UCSD-AML1 (cell line): ENCODE measurements around the gene SMPD4.
"Not testable (repeated sequence)": the region's sequence is repeated elsewhere in the genome, so short reads cannot be mapped to it uniquely, and the experiment has no call there.

Experiments
- DNase-seq: peaks from one replicate; lab custom pipeline; 2025; ENCODE audit not compliant: unreplicated experiment; lab: John Stamatoyannopoulos, UW

The SMPD4 gene, protein sequence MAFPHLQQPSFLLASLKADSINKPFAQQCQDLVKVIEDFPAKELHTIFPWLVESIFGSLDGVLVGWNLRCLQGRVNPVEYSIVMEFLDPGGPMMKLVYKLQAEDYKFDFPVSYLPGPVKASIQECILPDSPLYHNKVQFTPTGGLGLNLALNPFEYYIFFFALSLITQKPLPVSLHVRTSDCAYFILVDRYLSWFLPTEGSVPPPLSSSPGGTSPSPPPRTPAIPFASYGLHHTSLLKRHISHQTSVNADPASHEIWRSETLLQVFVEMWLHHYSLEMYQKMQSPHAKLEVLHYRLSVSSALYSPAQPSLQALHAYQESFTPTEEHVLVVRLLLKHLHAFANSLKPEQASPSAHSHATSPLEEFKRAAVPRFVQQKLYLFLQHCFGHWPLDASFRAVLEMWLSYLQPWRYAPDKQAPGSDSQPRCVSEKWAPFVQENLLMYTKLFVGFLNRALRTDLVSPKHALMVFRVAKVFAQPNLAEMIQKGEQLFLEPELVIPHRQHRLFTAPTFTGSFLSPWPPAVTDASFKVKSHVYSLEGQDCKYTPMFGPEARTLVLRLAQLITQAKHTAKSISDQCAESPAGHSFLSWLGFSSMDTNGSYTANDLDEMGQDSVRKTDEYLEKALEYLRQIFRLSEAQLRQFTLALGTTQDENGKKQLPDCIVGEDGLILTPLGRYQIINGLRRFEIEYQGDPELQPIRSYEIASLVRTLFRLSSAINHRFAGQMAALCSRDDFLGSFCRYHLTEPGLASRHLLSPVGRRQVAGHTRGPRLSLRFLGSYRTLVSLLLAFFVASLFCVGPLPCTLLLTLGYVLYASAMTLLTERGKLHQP

GRCh38 chr2:130181325-130181879 lies at the start of gene SMPD4:
Gene SMPD4, minus strand, starts transcription at chr2:130181602. Its CDS starts 5,010 bp downstream, at chr2:130176592.
- peak; percentile 98 for DNase-seq

- DNase-seq = not testable (repeated sequence)
Observed at GRCh38 chr2:130230907-130231306, 49.5 kb upstream of the SMPD4 start.

GRCh38 chr2:130230376-130230775 lies 49.0 kb upstream of the SMPD4 start:
- not testable (repeated sequence) for DNase-seq

GRCh38 chr2:130229161-130229510 lies 47.7 kb upstream of the SMPD4 start:
- DNase-seq = not testable (repeated sequence)

- DNase-seq = not testable (repeated sequence)
Observed at GRCh38 chr2:130228467-130229160, 47.2 kb upstream of the SMPD4 start.

DNA sequence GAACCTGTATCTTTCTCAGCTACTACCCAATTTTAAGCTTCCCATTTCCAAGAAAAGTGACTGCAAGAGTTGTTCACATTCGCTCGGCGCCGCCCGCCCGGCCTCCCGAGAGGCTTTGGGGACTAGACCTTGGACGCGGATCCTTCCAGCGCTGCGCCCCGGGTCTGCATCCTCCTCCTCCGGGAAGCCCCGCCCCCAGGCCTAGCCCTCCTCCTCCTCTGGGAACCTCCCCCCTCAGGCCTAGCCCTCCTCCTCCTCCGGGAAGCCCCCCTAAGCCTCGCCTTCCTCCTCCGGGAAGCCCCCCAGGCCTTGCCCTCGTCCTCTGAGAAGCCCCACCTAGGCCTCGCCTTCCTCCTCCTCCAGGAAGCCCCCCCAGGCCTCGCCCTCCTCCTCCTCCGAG lies 46.6 kb upstream of the SMPD4 start:
- not testable (repeated sequence) for DNase-seq

GRCh38 chr2:130222523-130222922 lies 41.1 kb upstream of the SMPD4 start:
- DNase-seq = not testable (repeated sequence)

- DNase-seq = not testable (repeated sequence)
Observed at GRCh38 chr2:130220505-130220904, 39.1 kb upstream of the SMPD4 start.

DNA sequence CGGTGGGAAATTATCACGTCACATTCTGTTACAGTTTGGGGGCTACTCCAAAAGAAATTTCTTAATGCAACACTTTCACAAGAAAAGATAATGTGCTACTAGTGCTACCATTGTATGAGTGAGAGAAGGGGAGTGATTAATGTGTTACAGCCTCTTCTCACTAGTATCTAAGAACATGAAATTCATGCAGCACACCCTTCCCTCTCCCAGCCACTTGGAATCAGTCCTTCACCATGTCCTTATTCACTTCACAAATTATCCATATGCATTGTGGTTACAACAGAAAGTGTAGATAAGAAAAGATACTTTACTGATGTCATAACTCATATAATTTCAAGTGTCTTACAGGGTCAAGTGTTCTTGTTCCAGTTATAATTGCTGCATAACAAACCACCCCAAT lies 37.7 kb upstream of the SMPD4 start:
- DNase-seq = not testable (repeated sequence)

DNA sequence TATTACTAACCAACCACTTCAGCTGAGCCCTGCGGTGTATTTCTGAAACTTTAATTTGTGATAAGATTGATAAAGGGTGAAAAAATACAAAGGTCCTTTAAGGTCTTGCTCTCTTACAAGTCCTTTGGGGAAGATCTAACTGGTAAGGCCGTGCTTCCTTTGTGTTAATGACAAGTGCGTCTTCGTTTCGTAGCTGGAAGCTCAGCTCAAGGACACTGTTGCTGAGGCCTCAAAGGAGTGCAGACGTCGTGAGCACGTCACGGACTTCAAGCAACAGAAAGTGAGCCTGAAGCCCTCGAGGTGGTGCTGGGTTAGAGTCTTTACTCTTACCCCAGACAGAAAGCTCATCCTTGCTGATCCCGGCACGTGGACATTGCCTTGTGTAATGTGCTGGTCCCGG lies 25.6 kb upstream of the SMPD4 start:
- not testable (repeated sequence) for DNase-seq

GRCh38 chr2:130203150-130203549 lies 21.7 kb upstream of the SMPD4 start:
- not testable (repeated sequence) for DNase-seq

- not testable (repeated sequence) for DNase-seq
Observed at GRCh38 chr2:130202518-130202917, 21.1 kb upstream of the SMPD4 start.

GRCh38 chr2:130198343-130198742 lies 16.9 kb upstream of the SMPD4 start, which contains the start of gene TUBA3E:
Gene TUBA3E, minus strand, starts transcription at chr2:130198439. Its CDS starts 79 bp downstream, at chr2:130198360.
- DNase-seq = no peak

GRCh38 chr2:130196052-130196451 lies 14.7 kb upstream of the SMPD4 start:
- DNase-seq = not testable (repeated sequence)

DNA sequence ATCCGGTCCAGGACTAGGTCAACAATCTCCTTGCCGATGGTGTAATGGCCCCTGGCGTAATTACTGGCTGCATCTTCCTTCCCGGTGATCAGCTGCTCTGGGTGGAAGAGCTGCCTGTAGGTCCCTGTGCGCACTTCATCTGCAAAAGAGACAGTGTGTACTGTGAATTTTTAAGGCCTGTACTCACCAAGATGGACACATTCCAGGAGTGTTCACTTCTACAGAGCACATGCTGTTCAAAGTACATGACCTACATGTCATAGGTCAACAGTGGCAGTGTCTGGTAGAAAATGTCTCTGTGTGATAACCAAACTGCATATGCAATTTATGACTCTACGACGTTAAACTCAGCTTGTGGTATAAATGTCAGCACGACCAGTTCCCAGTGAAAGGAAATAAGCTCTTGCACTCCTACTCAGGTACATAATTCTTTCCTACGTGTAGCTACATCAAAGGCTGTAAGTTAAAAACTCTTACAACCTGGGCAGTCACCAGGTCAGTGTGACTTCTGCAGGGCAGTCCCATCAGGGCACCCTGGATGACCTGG lies 13.8 kb upstream of the SMPD4 start:
- not testable (repeated sequence) for DNase-seq

GRCh38 chr2:130193824-130194223 lies 12.4 kb upstream of the SMPD4 start:
- DNase-seq = not testable (repeated sequence)

- not testable (repeated sequence) for DNase-seq
Observed at GRCh38 chr2:130192451-130192850, 11.0 kb upstream of the SMPD4 start.

- not testable (repeated sequence) for DNase-seq
Observed at GRCh38 chr2:130191319-130191718, 9.9 kb upstream of the SMPD4 start.

- no peak for DNase-seq
Observed at GRCh38 chr2:130190237-130190636, 8.8 kb upstream of the SMPD4 start.

- DNase-seq = not testable (repeated sequence)
Observed at GRCh38 chr2:130188958-130189357, 7.6 kb upstream of the SMPD4 start.
